Panc1 (cell line): Measurements from ENCODE around the gene FLOT2. TPM values are rescaled to one million over a fixed set of nuclear protein-coding genes. Genes with fewer than 3 reads are reported as not detected.

Experiments used
- ATAC-seq: fragments of 200-7000 bp; cut with Tn5 transposase; 2 replicates; pipeline ENCODE4 v1.9.1; 2020; ENCODE audit warnings: mild to moderate bottlenecking, moderate library complexity
- BruUV-seq: library from RNA; stranded (reverse); fragments of 400-500 nt; replicated peaks from 2 replicates; lab custom pipeline; 2021; lab: Mats Ljungman, UMichigan
- CTCF ChIA-PET: fragments of 300-600 bp; sonication (Branson Sonifier 250); formaldehyde crosslinking; loops from one replicate; lab custom pipeline; 2022; ENCODE audit warnings: antibody characterized with exemption; lab: Charles Lee
- POLR2A ChIA-PET: fragments of 300-600 bp; sonication (Branson Sonifier 250); formaldehyde crosslinking; loops from one replicate; lab custom pipeline; 2022; ENCODE audit warnings: antibody characterized with exemption; lab: Charles Lee
- DNase-seq: peaks from one replicate; pipeline ENCODE4 v3.0.0-alpha.2; 2010; ENCODE audit warnings: low read depth, low spot score
- H3K27ac ChIP-seq: 2 replicates; pipeline ENCODE4 v1.5.1; 2011; ENCODE audit warnings: mild to moderate bottlenecking, low read length, inconsistent platforms
- H3K27me3 ChIP-seq: fragments of 200-500 bp; sonication (Bioruptor generic); 2 replicates; pipeline ENCODE4 v1.6.0; 2014; ENCODE audit warnings: low read length, inconsistent platforms; ENCODE audit not compliant: control insufficient read depth, insufficient read depth
- H3K36me3 ChIP-seq: fragments of 200-500 bp; sonication (Bioruptor generic); 2 replicates; pipeline ENCODE4 v1.5.1; 2014; ENCODE audit warnings: inconsistent platforms, mild to moderate bottlenecking, low read length, moderate library complexity; ENCODE audit not compliant: control insufficient read depth, insufficient read depth
- H3K4me1 ChIP-seq: 2 replicates; pipeline ENCODE4 v1.5.1; 2011; ENCODE audit warnings: inconsistent platforms, mild to moderate bottlenecking, low read length, moderate library complexity; ENCODE audit not compliant: control insufficient read depth, insufficient read depth
- H3K4me3 ChIP-seq, 2 experiments: 2 replicates each; pipeline ENCODE4 v1.5.1; 2011 to 2012; ENCODE audit warnings: low read depth in 2 of 2, low read length in 2 of 2, mild to moderate bottlenecking in 2 of 2, inconsistent platforms in 1 of 2, moderate library complexity in 1 of 2
- H3K9me3 ChIP-seq: fragments of 200-500 bp; sonication (Bioruptor generic); 2 replicates; pipeline ENCODE4 v1.5.1; 2014; ENCODE audit warnings: low read depth, mild to moderate bottlenecking, inconsistent platforms, low read length, moderate library complexity; ENCODE audit not compliant: control insufficient read depth, insufficient read depth
- POLR2AphosphoS5 ChIP-seq: IDR thresholded peaks from 2 replicates; pipeline ENCODE4 v1.6.1; 2012; ENCODE audit warnings: mild to moderate bottlenecking, low read depth, low read length, moderate library complexity
- SIN3A ChIP-seq: IDR thresholded peaks from 2 replicates; pipeline ENCODE4 v1.6.1; 2012; ENCODE audit warnings: low read depth, mild to moderate bottlenecking, low read length, moderate library complexity, borderline replicate concordance; ENCODE audit not compliant: insufficient read depth
- TCF7L2 ChIP-seq: IDR thresholded peaks from 2 replicates; pipeline ENCODE4 v1.6.1; 2011; ENCODE audit warnings: mild to moderate bottlenecking, low read depth, low read length, inconsistent platforms
- in situ Hi-C: cut with HindIII; loops from 2 replicates; pipeline ENCODE4 v1.10.0; 2016; ENCODE audit warnings: low sequenced_read_pairs, low pct_unique_long_range_greater_than_20kb
- intact Hi-C: fragments of 100-400 bp; cut with micrococcal nuclease; formaldehyde crosslinking; loops from one replicate; pipeline ENCODE4 v1.10.0; 2022; ENCODE audit not compliant: unreplicated experiment
- total RNA-seq: library from RNA; stranded (reverse); gene quantifications from one replicate; pipeline ENCODE4 v1.2.1, GENCODE V29; 2021; ENCODE audit not compliant: unreplicated experiment
- TF ChIP-seq, protein P1 (sequence below): fragments of 450-650 bp; IDR thresholded peaks from 2 replicates; pipeline ENCODE4 v1.5.1; 2017; ENCODE audit warnings: mild to moderate bottlenecking
- TF ChIP-seq, protein P2 (sequence below), 2 experiments: IDR thresholded peaks; 2 replicates each; pipeline ENCODE4 v1.6.1; 2011 to 2012; ENCODE audit warnings: low read depth in 2 of 2, control low read depth in 1 of 2, low read length in 1 of 2, mild to moderate bottlenecking in 1 of 2, moderate library complexity in 1 of 2; ENCODE audit not compliant: insufficient read depth in 1 of 2

FLOT2 gene
- total RNA-seq, 1 experiment from 2014 or later, result 110 TPM

DNA sequence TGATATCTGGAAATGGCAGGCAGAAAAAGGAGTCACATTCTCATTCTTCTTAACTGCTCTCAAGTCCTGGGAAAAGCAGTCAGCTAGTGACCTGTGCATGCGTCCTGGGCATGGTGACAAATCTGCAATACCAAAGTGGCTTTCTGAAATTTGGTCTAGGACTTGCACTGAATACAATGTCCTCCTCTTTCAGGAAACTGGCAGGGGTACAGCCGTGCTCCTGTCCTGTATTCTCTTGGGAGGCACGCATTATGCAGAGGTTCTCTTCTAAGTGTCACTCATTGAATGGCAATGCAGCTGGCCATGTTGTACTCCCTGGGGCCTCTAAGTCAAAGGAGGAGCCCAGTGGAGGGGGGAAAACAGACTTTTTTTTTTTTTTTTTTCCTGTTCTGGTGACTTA is 43.1 kb upstream of the FLOT2 start:
- no peak for ATAC-seq
- Histone ChIP-seq H3K4me3 (no peak overlapping the region), H3K4me1 (peaks cover 56% of the 10 kb centered on the region), H3K27ac (no peak overlapping the region), H3K9me3 (no peaks in the 10 kb centered on the region), H3K36me3 (peaks cover 6% of the 10 kb centered on the region), H3K27me3 (no peaks in the 10 kb centered on the region)
- ChIA-PET CTCF (interaction anchor here (0.6 kb wide), 2 partner anchors 117 to 473 kb away, joined by 3 to 4 read pairs; no protein-coding TSS in a partner anchor), POLR2A (interaction anchor here (0.6 kb wide), 2 partner anchors 38 to 582 kb away, joined by 3 read pairs; no protein-coding TSS in a partner anchor)
- TF ChIP-seq, protein P1, sequence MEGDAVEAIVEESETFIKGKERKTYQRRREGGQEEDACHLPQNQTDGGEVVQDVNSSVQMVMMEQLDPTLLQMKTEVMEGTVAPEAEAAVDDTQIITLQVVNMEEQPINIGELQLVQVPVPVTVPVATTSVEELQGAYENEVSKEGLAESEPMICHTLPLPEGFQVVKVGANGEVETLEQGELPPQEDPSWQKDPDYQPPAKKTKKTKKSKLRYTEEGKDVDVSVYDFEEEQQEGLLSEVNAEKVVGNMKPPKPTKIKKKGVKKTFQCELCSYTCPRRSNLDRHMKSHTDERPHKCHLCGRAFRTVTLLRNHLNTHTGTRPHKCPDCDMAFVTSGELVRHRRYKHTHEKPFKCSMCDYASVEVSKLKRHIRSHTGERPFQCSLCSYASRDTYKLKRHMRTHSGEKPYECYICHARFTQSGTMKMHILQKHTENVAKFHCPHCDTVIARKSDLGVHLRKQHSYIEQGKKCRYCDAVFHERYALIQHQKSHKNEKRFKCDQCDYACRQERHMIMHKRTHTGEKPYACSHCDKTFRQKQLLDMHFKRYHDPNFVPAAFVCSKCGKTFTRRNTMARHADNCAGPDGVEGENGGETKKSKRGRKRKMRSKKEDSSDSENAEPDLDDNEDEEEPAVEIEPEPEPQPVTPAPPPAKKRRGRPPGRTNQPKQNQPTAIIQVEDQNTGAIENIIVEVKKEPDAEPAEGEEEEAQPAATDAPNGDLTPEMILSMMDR, result no peak
- TF ChIP-seq POLR2AphosphoS5 (no peak), SIN3A (no peak), TCF7L2 (no peak)
- TF ChIP-seq, protein P2, sequence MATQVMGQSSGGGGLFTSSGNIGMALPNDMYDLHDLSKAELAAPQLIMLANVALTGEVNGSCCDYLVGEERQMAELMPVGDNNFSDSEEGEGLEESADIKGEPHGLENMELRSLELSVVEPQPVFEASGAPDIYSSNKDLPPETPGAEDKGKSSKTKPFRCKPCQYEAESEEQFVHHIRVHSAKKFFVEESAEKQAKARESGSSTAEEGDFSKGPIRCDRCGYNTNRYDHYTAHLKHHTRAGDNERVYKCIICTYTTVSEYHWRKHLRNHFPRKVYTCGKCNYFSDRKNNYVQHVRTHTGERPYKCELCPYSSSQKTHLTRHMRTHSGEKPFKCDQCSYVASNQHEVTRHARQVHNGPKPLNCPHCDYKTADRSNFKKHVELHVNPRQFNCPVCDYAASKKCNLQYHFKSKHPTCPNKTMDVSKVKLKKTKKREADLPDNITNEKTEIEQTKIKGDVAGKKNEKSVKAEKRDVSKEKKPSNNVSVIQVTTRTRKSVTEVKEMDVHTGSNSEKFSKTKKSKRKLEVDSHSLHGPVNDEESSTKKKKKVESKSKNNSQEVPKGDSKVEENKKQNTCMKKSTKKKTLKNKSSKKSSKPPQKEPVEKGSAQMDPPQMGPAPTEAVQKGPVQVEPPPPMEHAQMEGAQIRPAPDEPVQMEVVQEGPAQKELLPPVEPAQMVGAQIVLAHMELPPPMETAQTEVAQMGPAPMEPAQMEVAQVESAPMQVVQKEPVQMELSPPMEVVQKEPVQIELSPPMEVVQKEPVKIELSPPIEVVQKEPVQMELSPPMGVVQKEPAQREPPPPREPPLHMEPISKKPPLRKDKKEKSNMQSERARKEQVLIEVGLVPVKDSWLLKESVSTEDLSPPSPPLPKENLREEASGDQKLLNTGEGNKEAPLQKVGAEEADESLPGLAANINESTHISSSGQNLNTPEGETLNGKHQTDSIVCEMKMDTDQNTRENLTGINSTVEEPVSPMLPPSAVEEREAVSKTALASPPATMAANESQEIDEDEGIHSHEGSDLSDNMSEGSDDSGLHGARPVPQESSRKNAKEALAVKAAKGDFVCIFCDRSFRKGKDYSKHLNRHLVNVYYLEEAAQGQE (IDR thresholded peaks at IDR 0.05; ENCODE audit: insufficient read depth in 1 of 2, low read depth in 2 of 2, low read length in 1 of 2), result no peak
- in situ Hi-C loops (no loop called here), intact Hi-C loops (no loop called here)
- no TSS peak for BruUV-seq
- no peak for DNase-seq

DNA sequence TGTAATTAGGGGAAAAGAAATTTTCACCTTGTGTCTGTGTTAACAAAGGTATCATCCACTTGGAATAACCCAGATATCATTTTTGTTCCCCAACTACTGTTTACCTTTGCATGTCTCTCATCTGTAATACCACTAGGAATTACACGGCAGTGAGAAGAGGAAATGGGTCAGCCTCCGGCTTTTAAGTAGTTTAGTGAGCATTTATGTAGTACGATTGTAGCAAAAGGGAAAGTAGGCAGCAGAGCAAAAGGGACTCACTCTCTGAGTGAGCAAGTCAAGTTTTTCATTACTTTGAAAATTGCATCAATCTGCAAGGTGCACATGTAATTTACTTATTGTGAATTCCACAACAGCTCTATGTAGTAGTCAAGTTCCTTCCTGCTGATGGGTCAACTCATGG is 42.6 kb upstream of the FLOT2 start:
- H3K27me3 ChIP-seq, result no peaks in the 10 kb centered on the region
- peaks cover 51% of the 10 kb centered on the region for H3K4me1 ChIP-seq
- H3K27ac ChIP-seq, result no peak overlapping the region
- no TSS peak for BruUV-seq
- no peaks in the 10 kb centered on the region for H3K9me3 ChIP-seq
- peaks cover 6% of the 10 kb centered on the region for H3K36me3 ChIP-seq
- no peak for ATAC-seq
- no peak for TF ChIP-seq SIN3A
- TF ChIP-seq TCF7L2, result no peak
- TF ChIP-seq POLR2AphosphoS5, result no peak
- TF ChIP-seq, protein P1, result no peak
- TF ChIP-seq, protein P2 (IDR thresholded peaks at IDR 0.05; ENCODE audit: insufficient read depth in 1 of 2, low read depth in 2 of 2, low read length in 1 of 2), result no peak
- ChIA-PET POLR2A (no interaction called here), CTCF (no interaction called here)
- intact Hi-C loops, result no loop called here
- H3K4me3 ChIP-seq, result no peak overlapping the region
- in situ Hi-C loops, result no loop called here
- DNase-seq, result no peak
